GM10266 (cell line): Measurements from ENCODE around the gene SCN8A.

Source experiments
- DNase-seq: peaks from one replicate; pipeline ENCODE4 v3.0.0; 2012; ENCODE audit errors: extremely low spot score
- CTCF ChIP-seq: IDR thresholded peaks from 2 replicates; pipeline ENCODE4 v1.5.1; 2012; ENCODE audit warnings: mild to moderate bottlenecking, low read depth; ENCODE audit not compliant: control insufficient read depth, insufficient read depth; ENCODE audit errors: missing control alignments

The SCN8A gene

GRCh38 chr12:51706206-51706605 lies 115.2 kb downstream of the SCN8A start:
- no peak for TF ChIP-seq CTCF
- DNase-seq, result no peak

GRCh38 chr12:51714666-51715065 lies 123.6 kb downstream of the SCN8A start:
- no peak for TF ChIP-seq CTCF
- DNase-seq, result no peak

- DNase-seq, result no peak
These were observed 126.4 kb downstream of the SCN8A start for GRCh38 chr12:51717326-51717925.

GRCh38 chr12:51721282-51721940 lies 130.4 kb downstream of the SCN8A start:
- TF ChIP-seq CTCF, result no peak
- DNase-seq, result peak; percentile 13

More at GRCh38 chr12:51717326-51717925, 126.4 kb downstream of the SCN8A start:
- TF ChIP-seq CTCF, result no peak

GRCh38 chr12:51722431-51722830 lies 131.4 kb downstream of the SCN8A start:
- DNase-seq, result no peak
- no peak for TF ChIP-seq CTCF

- no peak for DNase-seq
- TF ChIP-seq CTCF, result no peak
These were observed 135.1 kb downstream of the SCN8A start for GRCh38 chr12:51726161-51726560.

GRCh38 chr12:51726931-51727330 lies 135.9 kb downstream of the SCN8A start:
- no peak for DNase-seq
- TF ChIP-seq CTCF, result no peak
